Stomach (tissue), 4 donors: ENCODE measurements around the gene AGAP1.

ENCODE experiments used
- EP300 ChIP-seq: sonication (generic); formaldehyde crosslinking; IDR thresholded peaks from one replicate; pipeline ENCODE4 v1.6.1; 2017; ENCODE audit warnings: antibody characterized with exemption
- POLR2AphosphoS5 ChIP-seq, 3 donors: sonication (generic); formaldehyde crosslinking; IDR thresholded peaks; one replicate each; pipeline ENCODE4 v1.6.1; 2016; ENCODE audit warnings: antibody characterized with exemption in 3 of 3
- TF ChIP-seq, protein P1 (sequence below), 7 experiments: fragments of 450-650 bp in 4 of 7; fragments of 200-600 bp in 3 of 7; sonication (generic) in 3 of 7; IDR thresholded peaks; one replicate each; pipeline ENCODE4 v1.5.1; 2016 to 2019; ENCODE audit warnings: antibody characterized with exemption in 7 of 7, control low read depth in 2 of 7, mild to moderate bottlenecking in 1 of 7

DNA sequence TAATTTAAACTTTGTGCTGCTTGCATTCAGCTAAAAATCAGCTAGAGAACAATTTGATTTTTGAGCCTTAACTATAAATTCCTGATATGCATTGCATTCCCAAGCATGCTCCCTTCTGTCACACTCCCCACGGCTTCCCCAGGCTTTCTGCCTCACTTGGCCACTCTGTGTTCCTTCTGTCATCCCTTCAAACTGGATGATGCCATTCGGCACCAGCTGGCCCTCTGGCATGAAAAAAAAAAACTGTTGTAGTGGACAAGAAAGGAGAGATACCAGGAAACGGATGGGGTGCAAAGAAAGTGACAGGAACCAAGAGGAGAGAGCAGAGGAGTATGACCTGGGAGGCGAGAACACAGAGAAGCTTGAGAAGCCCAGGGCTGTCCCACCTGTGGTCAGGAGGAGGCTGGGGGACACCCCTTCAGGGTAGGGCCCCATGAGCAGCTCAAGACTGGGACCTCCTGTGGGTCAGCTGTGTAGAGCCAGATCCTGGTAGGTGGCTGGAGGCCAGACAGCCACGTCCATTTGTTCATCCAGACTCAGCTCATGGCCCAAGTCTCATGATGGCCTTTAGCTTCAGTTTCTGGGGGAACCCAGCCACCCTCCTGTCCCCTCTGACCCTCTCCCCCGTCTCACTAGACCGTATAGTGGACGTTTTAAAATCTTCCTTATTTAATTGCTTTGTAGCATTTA lies 462.6 kb downstream of the AGAP1 start:
- TF ChIP-seq, protein P1, sequence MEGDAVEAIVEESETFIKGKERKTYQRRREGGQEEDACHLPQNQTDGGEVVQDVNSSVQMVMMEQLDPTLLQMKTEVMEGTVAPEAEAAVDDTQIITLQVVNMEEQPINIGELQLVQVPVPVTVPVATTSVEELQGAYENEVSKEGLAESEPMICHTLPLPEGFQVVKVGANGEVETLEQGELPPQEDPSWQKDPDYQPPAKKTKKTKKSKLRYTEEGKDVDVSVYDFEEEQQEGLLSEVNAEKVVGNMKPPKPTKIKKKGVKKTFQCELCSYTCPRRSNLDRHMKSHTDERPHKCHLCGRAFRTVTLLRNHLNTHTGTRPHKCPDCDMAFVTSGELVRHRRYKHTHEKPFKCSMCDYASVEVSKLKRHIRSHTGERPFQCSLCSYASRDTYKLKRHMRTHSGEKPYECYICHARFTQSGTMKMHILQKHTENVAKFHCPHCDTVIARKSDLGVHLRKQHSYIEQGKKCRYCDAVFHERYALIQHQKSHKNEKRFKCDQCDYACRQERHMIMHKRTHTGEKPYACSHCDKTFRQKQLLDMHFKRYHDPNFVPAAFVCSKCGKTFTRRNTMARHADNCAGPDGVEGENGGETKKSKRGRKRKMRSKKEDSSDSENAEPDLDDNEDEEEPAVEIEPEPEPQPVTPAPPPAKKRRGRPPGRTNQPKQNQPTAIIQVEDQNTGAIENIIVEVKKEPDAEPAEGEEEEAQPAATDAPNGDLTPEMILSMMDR (IDR thresholded peaks at IDR 0.05), result no peak
- no peak for TF ChIP-seq EP300
- no peak for TF ChIP-seq POLR2AphosphoS5 (IDR thresholded peaks at IDR 0.05)
